ENCODE measurements around the gene NUDT16L1. TPM values are rescaled to one million over a fixed set of nuclear protein-coding genes. Genes with fewer than 3 reads are reported as not detected.

The NUDT16L1 gene
- total RNA-seq, 1 experiment from 2014 or later = 33.8 TPM

GRCh38 chr16:4684058-4684715 is 9.2 kb upstream of the NUDT16L1 start:
- no peak for TF ChIP-seq CTCF (conservative IDR thresholded peaks at IDR 0.05; ENCODE audit: low read depth, low read length)
- no peak for TF ChIP-seq EZH2 (IDR thresholded peaks at IDR 0.05; ENCODE audit: borderline replicate concordance, low read depth, low read length, poor library complexity, severe bottlenecking)
- no peaks in the 10 kb centered on the region for H3K27me3 ChIP-seq (replicated peaks; ENCODE audit: insufficient read depth, low read depth, low read length, poor library complexity)
- no TSS peak for BruUV-seq (replicated peaks)
- no peak overlapping the region for H3K4me3 ChIP-seq (ENCODE audit: low read depth, low read length, poor library complexity, severe bottlenecking)
- H3K9me3 ChIP-seq (ENCODE audit: low read depth, low read length, poor library complexity, severe bottlenecking) = no peaks in the 10 kb centered on the region
- H3K36me3 ChIP-seq (ENCODE audit: insufficient read depth, low read length, poor library complexity, severe bottlenecking) = no peaks in the 10 kb centered on the region
- H3K27ac ChIP-seq (ENCODE audit: low read depth, low read length, poor library complexity, severe bottlenecking) = no peak overlapping the region
- ChIA-PET CTCF (no interaction called here), POLR2A (ENCODE audit: low non-redundant PET) (no interaction called here)
- intact Hi-C loops (cut with micrococcal nuclease; ENCODE audit: unreplicated experiment) = no loop called here
- DNase-seq (ENCODE audit: low spot score) = no peak
- peaks cover 7% of the 10 kb centered on the region for H3K4me1 ChIP-seq (ENCODE audit: insufficient read depth, low read length, poor library complexity, severe bottlenecking)

GRCh38 chr16:4684763-4685162 is 8.6 kb upstream of the NUDT16L1 start:
- Histone ChIP-seq H3K27me3 (replicated peaks; ENCODE audit: insufficient read depth, low read depth, low read length, poor library complexity) (no peaks in the 10 kb centered on the region), H3K4me3 (ENCODE audit: low read depth, low read length, poor library complexity, severe bottlenecking) (no peak overlapping the region), H3K9me3 (ENCODE audit: low read depth, low read length, poor library complexity, severe bottlenecking) (no peaks in the 10 kb centered on the region), H3K4me1 (ENCODE audit: insufficient read depth, low read length, poor library complexity, severe bottlenecking) (peaks cover 4% of the 10 kb centered on the region), H3K36me3 (ENCODE audit: insufficient read depth, low read length, poor library complexity, severe bottlenecking) (no peaks in the 10 kb centered on the region), H3K27ac (ENCODE audit: low read depth, low read length, poor library complexity, severe bottlenecking) (no peak overlapping the region)
- intact Hi-C loops (cut with micrococcal nuclease; ENCODE audit: unreplicated experiment) = no loop called here
- no peak for TF ChIP-seq CTCF (conservative IDR thresholded peaks at IDR 0.05; ENCODE audit: low read depth, low read length)
- POLR2A ChIA-PET (ENCODE audit: low non-redundant PET) = no interaction called here
- CTCF ChIA-PET = no interaction called here
- BruUV-seq (replicated peaks) = no TSS peak
- no peak for DNase-seq (ENCODE audit: low spot score)

GRCh38 chr16:4685292-4685691 is 8.1 kb upstream of the NUDT16L1 start:
- H3K36me3 ChIP-seq (ENCODE audit: insufficient read depth, low read length, poor library complexity, severe bottlenecking) = no peaks in the 10 kb centered on the region
- no peak for TF ChIP-seq EZH2 (IDR thresholded peaks at IDR 0.05; ENCODE audit: borderline replicate concordance, low read depth, low read length, poor library complexity, severe bottlenecking)
- no peak for TF ChIP-seq CTCF (conservative IDR thresholded peaks at IDR 0.05; ENCODE audit: low read depth, low read length)
- no peaks in the 10 kb centered on the region for H3K9me3 ChIP-seq (ENCODE audit: low read depth, low read length, poor library complexity, severe bottlenecking)
- POLR2A ChIA-PET (ENCODE audit: low non-redundant PET) = no interaction called here
- intact Hi-C loops (cut with micrococcal nuclease; ENCODE audit: unreplicated experiment) = no loop called here
- no peaks in the 10 kb centered on the region for H3K27me3 ChIP-seq (replicated peaks; ENCODE audit: insufficient read depth, low read depth, low read length, poor library complexity)
- H3K27ac ChIP-seq (ENCODE audit: low read depth, low read length, poor library complexity, severe bottlenecking) = no peak overlapping the region
- CTCF ChIA-PET = no interaction called here
- no peak for DNase-seq (ENCODE audit: low spot score)
- H3K4me1 ChIP-seq (ENCODE audit: insufficient read depth, low read length, poor library complexity, severe bottlenecking) = no peaks in the 10 kb centered on the region
- BruUV-seq (replicated peaks) = no TSS peak
- H3K4me3 ChIP-seq (ENCODE audit: low read depth, low read length, poor library complexity, severe bottlenecking) = no peak overlapping the region
